Astrocyte (in vitro differentiated cells and primary cell): ENCODE data around the gene PI4KA. TPM values are rescaled to one million over a fixed set of nuclear protein-coding genes. Genes with fewer than 3 reads are reported as not detected.

Source experiments
- DNase-seq: peaks from one replicate; pipeline ENCODE4 v3.0.0-alpha.2; 2010; ENCODE audit warnings: low read depth
- FAIRE-seq: peaks from 2 replicates; lab custom pipeline; 2011; peaks lifted over from hg19 to GRCh38; lab: Jason Lieb, UNC
- H2AFZ ChIP-seq: 2 replicates; pipeline ENCODE4 v1.6.0; 2012; ENCODE audit warnings: low read depth, low read length, inconsistent platforms
- H3K27ac ChIP-seq: 2 replicates; pipeline ENCODE4 v1.5.1; 2011; ENCODE audit warnings: low read depth, low read length, inconsistent platforms
- H3K27me3 ChIP-seq: 2 replicates; pipeline ENCODE4 v1.6.0; 2011; ENCODE audit warnings: low read length, inconsistent platforms; ENCODE audit not compliant: insufficient read depth
- H3K36me3 ChIP-seq: 2 replicates; pipeline ENCODE4 v1.5.1; 2011; ENCODE audit warnings: low read length, inconsistent platforms; ENCODE audit not compliant: insufficient read depth
- H3K4me1 ChIP-seq: 2 replicates; pipeline ENCODE4 v1.5.1; 2011; ENCODE audit warnings: low read length, inconsistent platforms; ENCODE audit not compliant: insufficient read depth
- H3K4me2 ChIP-seq: 2 replicates; pipeline ENCODE4 v1.6.0; 2012; ENCODE audit warnings: low read length, inconsistent platforms
- H3K4me3 ChIP-seq: 2 replicates; pipeline ENCODE4 v1.5.1; 2011; ENCODE audit warnings: low read depth, mild to moderate bottlenecking, low read length, inconsistent platforms; ENCODE audit not compliant: insufficient read depth
- H3K79me2 ChIP-seq: 2 replicates; pipeline ENCODE4 v1.6.0; 2012; ENCODE audit warnings: mild to moderate bottlenecking, low read length, inconsistent platforms; ENCODE audit not compliant: insufficient read depth
- H3K9ac ChIP-seq: 2 replicates; pipeline ENCODE4 v1.6.0; 2012; ENCODE audit warnings: mild to moderate bottlenecking, low read length, inconsistent platforms
- H3K9me3 ChIP-seq: 2 replicates; pipeline ENCODE4 v1.5.1; 2012; ENCODE audit warnings: low read depth, mild to moderate bottlenecking, low read length, inconsistent platforms; ENCODE audit not compliant: insufficient read depth
- H4K20me1 ChIP-seq: 2 replicates; pipeline ENCODE4 v1.6.0; 2012; ENCODE audit warnings: low read length, inconsistent platforms; ENCODE audit not compliant: insufficient read depth
- H3K27ac Mint-ChIP-seq: one replicate; pipeline ENCODE4 v1.8.0; 2021; ENCODE audit warnings: mild to moderate bottlenecking, mixed read lengths; ENCODE audit not compliant: unreplicated experiment
- H3K27me3 Mint-ChIP-seq: one replicate; pipeline ENCODE4 v1.8.0; 2021; ENCODE audit warnings: low read depth, mixed read lengths; ENCODE audit not compliant: unreplicated experiment
- H3K36me3 Mint-ChIP-seq: one replicate; pipeline ENCODE4 v1.8.0; 2021; ENCODE audit warnings: low read depth, mixed read lengths; ENCODE audit not compliant: unreplicated experiment
- H3K4me1 Mint-ChIP-seq: one replicate; pipeline ENCODE4 v1.8.0; 2021; ENCODE audit warnings: low read depth, mixed read lengths; ENCODE audit not compliant: unreplicated experiment
- H3K4me3 Mint-ChIP-seq: one replicate; pipeline ENCODE4 v1.8.0; 2021; ENCODE audit warnings: mild to moderate bottlenecking, moderate library complexity, mixed read lengths; ENCODE audit not compliant: unreplicated experiment
- H3K9me3 Mint-ChIP-seq: one replicate; pipeline ENCODE4 v1.8.0; 2021; ENCODE audit warnings: mild to moderate bottlenecking, mixed read lengths; ENCODE audit not compliant: unreplicated experiment
- EZH2 ChIP-seq: IDR thresholded peaks from 2 replicates; pipeline ENCODE4 v1.6.1; 2012; ENCODE audit warnings: mild to moderate bottlenecking, low read length, inconsistent platforms; ENCODE audit not compliant: insufficient read depth
- total RNA-seq: library from RNA; stranded (reverse); gene quantifications from 2 replicates; pipeline ENCODE4 v1.2.1, GENCODE V29; 2021
- TF ChIP-seq, protein P1 (sequence below): IDR thresholded peaks from 2 replicates; pipeline ENCODE4 v1.5.1; 2011; ENCODE audit warnings: low read depth, mild to moderate bottlenecking, inconsistent platforms, low read length, moderate library complexity; ENCODE audit not compliant: insufficient read depth

PI4KA gene
- total RNA-seq, 1 donor from 2014 or later = 35.9 TPM

DNA sequence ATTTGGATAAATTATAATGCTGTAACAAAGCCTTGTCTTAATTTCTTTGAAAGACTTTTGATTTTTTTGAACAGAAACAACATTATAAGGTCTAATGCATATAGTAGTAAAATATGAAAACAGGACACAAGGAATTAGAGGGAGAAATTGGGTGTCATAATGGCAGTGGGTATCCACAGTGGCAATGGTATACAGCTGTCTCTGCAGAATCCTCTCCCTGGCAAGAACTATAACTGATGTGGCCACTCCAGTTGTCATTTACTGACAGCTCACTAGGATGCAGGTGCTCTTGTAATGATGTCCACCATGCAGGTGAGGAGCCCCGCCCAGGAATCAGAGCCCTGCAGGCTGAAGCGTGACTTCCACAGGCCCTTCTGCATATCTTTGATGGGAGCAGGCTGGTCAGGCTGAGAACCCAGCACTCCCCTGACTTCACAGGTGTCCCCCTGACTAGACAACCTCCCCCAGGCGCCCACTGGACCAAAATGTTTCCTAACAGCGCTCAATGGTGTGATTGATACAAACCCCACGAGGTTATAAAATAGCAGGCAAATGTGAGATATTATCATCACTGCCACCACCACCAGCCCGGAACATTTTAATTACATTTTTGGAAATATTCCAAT is 117.5 kb downstream of the PI4KA start:
- H3K27me3 ChIP-seq = no peaks in the 10 kb centered on the region
- H3K4me2 ChIP-seq = no peak overlapping the region
- no peak overlapping the region for H3K4me3 Mint-ChIP-seq
- peaks cover 18% of the 10 kb centered on the region for H3K36me3 ChIP-seq
- H3K4me1 Mint-ChIP-seq = no peaks in the 10 kb centered on the region
- peaks cover 20% of the 10 kb centered on the region for H3K36me3 Mint-ChIP-seq
- no peaks in the 10 kb centered on the region for H4K20me1 ChIP-seq
- H3K27me3 Mint-ChIP-seq = no peaks in the 10 kb centered on the region
- H3K27ac Mint-ChIP-seq = no peak overlapping the region
- H3K27ac ChIP-seq = no peak overlapping the region
- peaks cover 2% of the 10 kb centered on the region for H3K9me3 Mint-ChIP-seq
- H3K79me2 ChIP-seq = no peaks in the 10 kb centered on the region
- FAIRE-seq = no peak
- TF ChIP-seq EZH2 = no peak
- TF ChIP-seq, protein P1, sequence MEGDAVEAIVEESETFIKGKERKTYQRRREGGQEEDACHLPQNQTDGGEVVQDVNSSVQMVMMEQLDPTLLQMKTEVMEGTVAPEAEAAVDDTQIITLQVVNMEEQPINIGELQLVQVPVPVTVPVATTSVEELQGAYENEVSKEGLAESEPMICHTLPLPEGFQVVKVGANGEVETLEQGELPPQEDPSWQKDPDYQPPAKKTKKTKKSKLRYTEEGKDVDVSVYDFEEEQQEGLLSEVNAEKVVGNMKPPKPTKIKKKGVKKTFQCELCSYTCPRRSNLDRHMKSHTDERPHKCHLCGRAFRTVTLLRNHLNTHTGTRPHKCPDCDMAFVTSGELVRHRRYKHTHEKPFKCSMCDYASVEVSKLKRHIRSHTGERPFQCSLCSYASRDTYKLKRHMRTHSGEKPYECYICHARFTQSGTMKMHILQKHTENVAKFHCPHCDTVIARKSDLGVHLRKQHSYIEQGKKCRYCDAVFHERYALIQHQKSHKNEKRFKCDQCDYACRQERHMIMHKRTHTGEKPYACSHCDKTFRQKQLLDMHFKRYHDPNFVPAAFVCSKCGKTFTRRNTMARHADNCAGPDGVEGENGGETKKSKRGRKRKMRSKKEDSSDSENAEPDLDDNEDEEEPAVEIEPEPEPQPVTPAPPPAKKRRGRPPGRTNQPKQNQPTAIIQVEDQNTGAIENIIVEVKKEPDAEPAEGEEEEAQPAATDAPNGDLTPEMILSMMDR = no peak
- H3K4me1 ChIP-seq = no peaks in the 10 kb centered on the region
- no peak for DNase-seq
- H3K9ac ChIP-seq = no peak overlapping the region
- no peaks in the 10 kb centered on the region for H3K9me3 ChIP-seq
- H2AFZ ChIP-seq = no peak overlapping the region
- H3K4me3 ChIP-seq = no peak overlapping the region

DNA sequence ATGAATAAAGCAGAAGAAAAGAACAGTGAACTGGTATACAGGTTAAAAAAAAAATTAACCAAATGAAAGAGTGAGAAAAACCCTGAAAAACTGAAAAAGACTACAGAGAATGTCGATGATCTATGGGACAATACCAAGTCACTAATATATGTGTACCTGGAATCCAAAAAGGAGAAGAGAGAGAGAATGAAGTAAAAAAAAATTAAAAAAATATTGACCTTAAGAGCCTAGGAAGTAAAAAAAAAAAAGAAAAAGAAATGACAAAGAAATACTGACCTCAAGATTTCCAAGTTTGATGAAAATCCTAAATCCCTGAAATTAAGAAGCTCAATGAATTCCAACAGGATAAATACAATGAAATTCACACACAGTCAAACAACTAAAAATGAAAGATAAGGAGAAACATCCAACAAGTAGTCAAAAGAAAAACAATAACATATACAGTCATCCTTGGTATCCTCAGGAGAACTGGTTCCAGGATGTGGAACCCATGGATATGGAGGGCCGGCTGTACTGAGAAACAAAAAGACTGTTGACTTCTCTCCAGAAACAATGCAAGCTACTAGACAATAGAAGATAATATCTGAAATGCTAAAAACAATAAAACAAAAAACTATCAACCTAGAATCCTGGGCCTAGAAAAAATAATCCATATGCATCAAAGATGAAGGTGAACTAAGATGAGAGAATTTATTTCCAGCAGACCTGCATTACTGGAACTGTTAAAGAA is 118.2 kb downstream of the PI4KA start:
- no peak overlapping the region for H3K4me3 Mint-ChIP-seq
- H3K4me3 ChIP-seq = no peak overlapping the region
- H3K4me1 ChIP-seq = no peaks in the 10 kb centered on the region
- H3K36me3 ChIP-seq = peaks cover 18% of the 10 kb centered on the region
- H3K9me3 ChIP-seq = no peaks in the 10 kb centered on the region
- peaks cover 2% of the 10 kb centered on the region for H3K9me3 Mint-ChIP-seq
- no peak for FAIRE-seq
- no peaks in the 10 kb centered on the region for H4K20me1 ChIP-seq
- H3K36me3 Mint-ChIP-seq = peaks cover 22% of the 10 kb centered on the region
- no peaks in the 10 kb centered on the region for H3K4me1 Mint-ChIP-seq
- H3K27me3 ChIP-seq = no peaks in the 10 kb centered on the region
- no peaks in the 10 kb centered on the region for H3K79me2 ChIP-seq
- no peak overlapping the region for H3K27ac ChIP-seq
- no peak for DNase-seq
- no peaks in the 10 kb centered on the region for H3K27me3 Mint-ChIP-seq
- H3K4me2 ChIP-seq = no peak overlapping the region
- TF ChIP-seq, protein P1 = no peak
- TF ChIP-seq EZH2 = no peak
- H2AFZ ChIP-seq = no peak overlapping the region
- no peak overlapping the region for H3K9ac ChIP-seq
- no peak overlapping the region for H3K27ac Mint-ChIP-seq
